Endodermal cell (in vitro differentiated cells): ENCODE results near the gene APCS. TPM values are rescaled to one million over a fixed set of nuclear protein-coding genes. Genes with fewer than 3 reads are reported as not detected.
A peak's percentile ranks its signal among the peaks of the same experiment; 100 is the strongest.

Experiments used
- DNase-seq: peaks from one replicate; pipeline ENCODE4 v3.0.0-alpha.2; 2017
- H3K27ac ChIP-seq: 2 replicates; pipeline ENCODE4 v1.5.1; 2013; ENCODE audit warnings: mild to moderate bottlenecking, low read depth, low read length, moderate library complexity
- H3K27me3 ChIP-seq: 2 replicates; pipeline ENCODE4 v1.6.1; 2013; ENCODE audit warnings: mild to moderate bottlenecking, low read length, moderate library complexity; ENCODE audit not compliant: insufficient read depth, control insufficient read depth, poor library complexity, severe bottlenecking
- H3K36me3 ChIP-seq: 2 replicates; pipeline ENCODE4 v1.7.0; 2013; ENCODE audit warnings: mild to moderate bottlenecking, low read length, moderate library complexity; ENCODE audit not compliant: control insufficient read depth, insufficient read depth
- H3K4me1 ChIP-seq: one replicate; pipeline ENCODE4 v1.7.0; 2013; ENCODE audit warnings: low read length; ENCODE audit not compliant: control insufficient read depth, insufficient read depth
- H3K4me3 ChIP-seq: 2 replicates; pipeline ENCODE4 v1.5.1; 2013; ENCODE audit warnings: mild to moderate bottlenecking, low read length, moderate library complexity
- H3K9ac ChIP-seq: 2 replicates; pipeline ENCODE4 v1.6.1; 2013; ENCODE audit warnings: mild to moderate bottlenecking, low read length, moderate library complexity; ENCODE audit not compliant: poor library complexity, severe bottlenecking; ENCODE audit errors: extremely low read depth
- H3K9me3 ChIP-seq: 2 replicates; pipeline ENCODE4 v1.6.1; 2013; ENCODE audit warnings: mild to moderate bottlenecking, low read length, moderate library complexity; ENCODE audit not compliant: control insufficient read depth
- H3K27ac Mint-ChIP-seq: 2 replicates; pipeline ENCODE4 v1.8.0; 2020; ENCODE audit warnings: mixed read lengths
- H3K27me3 Mint-ChIP-seq: 2 replicates; pipeline ENCODE4 v1.8.0; 2021; ENCODE audit warnings: mild to moderate bottlenecking, mixed read lengths; ENCODE audit not compliant: insufficient read depth
- H3K36me3 Mint-ChIP-seq: 2 replicates; pipeline ENCODE4 v1.8.0; 2020; ENCODE audit warnings: low read depth, mixed read lengths
- H3K4me1 Mint-ChIP-seq: 2 replicates; pipeline ENCODE4 v1.8.0; 2020; ENCODE audit warnings: mixed read lengths
- H3K4me3 Mint-ChIP-seq: 2 replicates; pipeline ENCODE4 v1.8.0; 2020; ENCODE audit warnings: mild to moderate bottlenecking, moderate library complexity, mixed read lengths
- H3K9me3 Mint-ChIP-seq: 2 replicates; pipeline ENCODE4 v1.8.0; 2020; ENCODE audit warnings: mild to moderate bottlenecking, mixed read lengths
- WGBS, 2 experiments: methylation state at CpG; one replicate each; pipeline versions ENCODE4 v1.1.5 to v1.1.7; 2013; ENCODE audit warnings: missing lambda C conversion rate in 2 of 2, mixed read lengths in 1 of 2; ENCODE audit not compliant: insufficient coverage in 1 of 2, insufficient read length in 1 of 2; 5-methylcytosine and 5-hydroxymethylcytosine counted together
- total RNA-seq, 2 donors: library from RNA; stranded (reverse); fragmentation: NEBNext Ultra II Directional in 1 of 2; extraction: Animal tissue kit (Norgen Biotek cat#: 25700) in 1 of 2; gene quantifications; 2 replicates in 1 of 2; 3 replicates in 1 of 2; pipeline ENCODE4 v1.2.1, GENCODE V29; 2021
- TF ChIP-seq, protein P1 (sequence below): fragments of 200-600 bp; sonication (generic); conservative IDR thresholded peaks from 2 replicates; pipeline ENCODE4 v1.5.0; 2021; ENCODE audit warnings: antibody characterized with exemption, mild to moderate bottlenecking

APCS gene
- total RNA-seq, 2 donors from 2014 or later = not detected

DNA sequence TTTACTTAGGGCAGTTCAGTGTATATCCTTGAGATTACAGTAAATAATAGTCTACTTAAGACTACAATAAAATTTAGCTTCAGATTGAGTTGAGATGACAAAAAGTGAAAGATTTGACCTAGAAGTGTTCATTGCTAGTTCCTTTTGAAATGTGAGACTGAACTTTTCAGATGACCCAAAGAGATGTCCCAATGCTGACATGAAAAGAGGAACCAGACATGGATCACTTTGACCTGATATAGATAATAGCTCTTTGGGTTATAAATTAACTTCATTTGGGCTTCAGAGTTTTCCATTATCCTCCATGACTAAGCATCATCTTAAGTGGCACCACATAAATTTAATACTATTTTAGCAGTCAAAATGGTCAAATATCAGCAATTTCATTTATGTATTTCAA, 26.1 kb upstream of the APCS start:
- Histone ChIP-seq H3K4me3 (no peak overlapping the region), H3K9me3 (no peaks in the 10 kb centered on the region), H3K9ac (no peak overlapping the region), H3K27me3 (peaks cover 4% of the 10 kb centered on the region), H3K36me3 (no peaks in the 10 kb centered on the region), H3K4me1 (no peaks in the 10 kb centered on the region), H3K27ac (no peak overlapping the region)
- Mint-ChIP-seq H3K4me1 (no peaks in the 10 kb centered on the region), H3K27me3 (no peaks in the 10 kb centered on the region), H3K36me3 (no peaks in the 10 kb centered on the region), H3K4me3 (no peak overlapping the region), H3K27ac (no peak overlapping the region), H3K9me3 (peaks cover 66% of the 10 kb centered on the region)
- TF ChIP-seq, protein P1, sequence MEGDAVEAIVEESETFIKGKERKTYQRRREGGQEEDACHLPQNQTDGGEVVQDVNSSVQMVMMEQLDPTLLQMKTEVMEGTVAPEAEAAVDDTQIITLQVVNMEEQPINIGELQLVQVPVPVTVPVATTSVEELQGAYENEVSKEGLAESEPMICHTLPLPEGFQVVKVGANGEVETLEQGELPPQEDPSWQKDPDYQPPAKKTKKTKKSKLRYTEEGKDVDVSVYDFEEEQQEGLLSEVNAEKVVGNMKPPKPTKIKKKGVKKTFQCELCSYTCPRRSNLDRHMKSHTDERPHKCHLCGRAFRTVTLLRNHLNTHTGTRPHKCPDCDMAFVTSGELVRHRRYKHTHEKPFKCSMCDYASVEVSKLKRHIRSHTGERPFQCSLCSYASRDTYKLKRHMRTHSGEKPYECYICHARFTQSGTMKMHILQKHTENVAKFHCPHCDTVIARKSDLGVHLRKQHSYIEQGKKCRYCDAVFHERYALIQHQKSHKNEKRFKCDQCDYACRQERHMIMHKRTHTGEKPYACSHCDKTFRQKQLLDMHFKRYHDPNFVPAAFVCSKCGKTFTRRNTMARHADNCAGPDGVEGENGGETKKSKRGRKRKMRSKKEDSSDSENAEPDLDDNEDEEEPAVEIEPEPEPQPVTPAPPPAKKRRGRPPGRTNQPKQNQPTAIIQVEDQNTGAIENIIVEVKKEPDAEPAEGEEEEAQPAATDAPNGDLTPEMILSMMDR = no peak
- no peak for DNase-seq

DNA sequence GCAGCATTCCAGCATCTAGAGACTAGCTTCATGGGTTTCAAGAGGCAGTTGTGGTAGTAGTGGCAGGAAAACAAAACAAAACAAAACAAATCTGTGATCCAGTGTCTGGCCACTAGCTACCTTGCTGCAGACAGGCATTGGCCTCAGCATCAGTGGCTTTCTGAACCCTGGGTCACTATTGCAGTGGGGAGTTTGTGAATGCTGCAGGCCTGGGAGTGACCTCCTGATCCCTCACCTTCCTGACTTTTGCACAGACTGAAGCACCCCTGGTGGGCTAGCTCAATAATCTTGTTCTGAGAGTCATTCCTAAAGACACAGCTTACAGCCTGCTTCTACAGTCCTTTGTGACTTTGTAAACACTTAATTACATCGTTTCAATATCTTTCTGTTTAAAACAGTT, 24.9 kb upstream of the APCS start:
- H3K27me3 ChIP-seq = peaks cover 4% of the 10 kb centered on the region
- Mint-ChIP-seq H3K27me3 (no peaks in the 10 kb centered on the region), H3K4me3 (no peak overlapping the region), H3K9me3 (peaks cover 57% of the 10 kb centered on the region), H3K4me1 (no peaks in the 10 kb centered on the region), H3K36me3 (no peaks in the 10 kb centered on the region), H3K27ac (no peak overlapping the region)
- TF ChIP-seq, protein P1 = no peak
- H3K9me3 ChIP-seq = no peaks in the 10 kb centered on the region
- no peaks in the 10 kb centered on the region for H3K4me1 ChIP-seq
- H3K4me3 ChIP-seq = no peak overlapping the region
- no peaks in the 10 kb centered on the region for H3K36me3 ChIP-seq
- 45 to 70% methylated on average over 1 of the region's 1 CpG for WGBS, 2 experiments
- no peak overlapping the region for H3K9ac ChIP-seq
- H3K27ac ChIP-seq = peak overlapping the region; percentile 21
- peak; percentile 44 for DNase-seq

DNA sequence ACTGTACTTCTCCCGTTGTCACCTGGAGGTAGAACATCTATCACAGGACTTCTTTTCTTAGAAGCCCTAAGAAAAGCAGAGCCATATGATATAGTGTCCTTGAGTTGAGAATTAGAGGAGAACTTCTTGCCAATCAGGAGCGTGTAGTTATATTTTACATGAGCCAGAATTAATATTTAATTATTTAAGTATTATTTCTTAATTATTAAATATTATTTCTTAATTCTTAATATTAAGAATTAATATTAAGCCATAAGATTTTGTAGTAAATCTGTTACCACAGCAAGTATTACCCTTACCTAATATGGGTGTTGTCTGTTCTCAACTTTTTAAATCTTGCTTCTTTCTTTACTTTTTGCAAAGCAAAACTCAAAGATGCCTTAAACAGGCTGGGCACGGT, 10.2 kb upstream of the APCS start:
- Histone ChIP-seq H3K27me3 (peaks cover 24% of the 10 kb centered on the region), H3K9me3 (peaks cover 5% of the 10 kb centered on the region), H3K4me3 (no peak overlapping the region), H3K36me3 (no peaks in the 10 kb centered on the region), H3K4me1 (no peaks in the 10 kb centered on the region), H3K9ac (no peak overlapping the region), H3K27ac (no peak overlapping the region)
- TF ChIP-seq, protein P1 = no peak
- no peak overlapping the region for H3K4me3 Mint-ChIP-seq
- H3K4me1 Mint-ChIP-seq = no peaks in the 10 kb centered on the region
- H3K9me3 Mint-ChIP-seq = peaks cover 53% of the 10 kb centered on the region
- no peak for DNase-seq
- 92 to 100% methylated on average over 2 of the region's 3 CpGs for WGBS, 2 experiments
- H3K36me3 Mint-ChIP-seq = no peaks in the 10 kb centered on the region
- peaks cover 18% of the 10 kb centered on the region for H3K27me3 Mint-ChIP-seq
- no peak overlapping the region for H3K27ac Mint-ChIP-seq
